SJCRH30 (cell line): Measurements from ENCODE around the gene INTS11. TPM values are rescaled to one million over a fixed set of nuclear protein-coding genes. Genes with fewer than 3 reads are reported as not detected.
A peak's percentile ranks its signal among the peaks of the same experiment; 100 is the strongest.

Experiments used
- DNase-seq, 2 experiments: peaks; one replicate each; pipeline ENCODE4 v3.0.0-alpha.2; 2015 to 2020
- H3K27ac ChIP-seq: fragments of 250-450 bp; sonication (Bioruptor Pico); 2 replicates; pipeline ENCODE4 v1.5.1; 2020; ENCODE audit warnings: mild to moderate bottlenecking, moderate library complexity
- H3K27me3 ChIP-seq: fragments of 250-450 bp; sonication (Bioruptor Pico); 2 replicates; pipeline ENCODE4 v1.5.1; 2020; ENCODE audit warnings: mild to moderate bottlenecking, moderate library complexity
- H3K36me3 ChIP-seq: fragments of 250-450 bp; sonication (Bioruptor Pico); 2 replicates; pipeline ENCODE4 v1.5.1; 2020; ENCODE audit warnings: mild to moderate bottlenecking, moderate library complexity
- H3K4me1 ChIP-seq: fragments of 250-450 bp; sonication (Bioruptor Pico); 2 replicates; pipeline ENCODE4 v1.5.1; 2020; ENCODE audit warnings: mild to moderate bottlenecking, moderate library complexity
- H3K4me3 ChIP-seq: fragments of 250-450 bp; sonication (Bioruptor Pico); 2 replicates; pipeline ENCODE4 v1.5.1; 2020; ENCODE audit warnings: mild to moderate bottlenecking, moderate library complexity
- H3K9me3 ChIP-seq: fragments of 250-450 bp; sonication (Bioruptor Pico); replicated peaks from 2 replicates; pipeline ENCODE4 v1.5.1; 2020; ENCODE audit warnings: mild to moderate bottlenecking, moderate library complexity
- total RNA-seq: library from RNA; depleted of rRNA; stranded (reverse); fragments of >200 nt; shearing (Covaris generic); gene quantifications from 2 replicates; pipeline ENCODE4 v1.2.3, GENCODE V29; 2014

Gene INTS11
- total RNA-seq, 1 experiment from 2014 or later = 78.7 TPM

DNA sequence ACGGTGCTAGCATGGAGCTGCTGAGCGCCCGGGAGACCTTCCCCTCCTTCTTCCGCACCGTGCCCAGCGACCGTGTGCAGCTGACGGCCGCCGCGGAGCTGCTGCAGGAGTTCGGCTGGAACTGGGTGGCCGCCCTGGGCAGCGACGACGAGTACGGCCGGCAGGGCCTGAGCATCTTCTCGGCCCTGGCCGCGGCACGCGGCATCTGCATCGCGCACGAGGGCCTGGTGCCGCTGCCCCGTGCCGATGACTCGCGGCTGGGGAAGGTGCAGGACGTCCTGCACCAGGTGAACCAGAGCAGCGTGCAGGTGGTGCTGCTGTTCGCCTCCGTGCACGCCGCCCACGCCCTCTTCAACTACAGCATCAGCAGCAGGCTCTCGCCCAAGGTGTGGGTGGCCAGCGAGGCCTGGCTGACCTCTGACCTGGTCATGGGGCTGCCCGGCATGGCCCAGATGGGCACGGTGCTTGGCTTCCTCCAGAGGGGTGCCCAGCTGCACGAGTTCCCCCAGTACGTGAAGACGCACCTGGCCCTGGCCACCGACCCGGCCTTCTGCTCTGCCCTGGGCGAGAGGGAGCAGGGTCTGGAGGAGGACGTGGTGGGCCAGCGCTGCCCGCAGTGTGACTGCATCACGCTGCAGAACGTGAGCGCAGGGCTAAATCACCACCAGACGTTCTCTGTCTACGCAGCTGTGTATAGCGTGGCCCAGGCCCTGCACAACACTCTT is 7.7 kb upstream of the INTS11 start:
- H3K4me3 ChIP-seq = no peak overlapping the region
- peaks cover 11% of the 10 kb centered on the region; the same call in 1 of the 2 replicates for H3K4me1 ChIP-seq
- no peaks in the 10 kb centered on the region for H3K36me3 ChIP-seq
- no peak overlapping the region for H3K27ac ChIP-seq
- H3K27me3 ChIP-seq = no peaks in the 10 kb centered on the region
- no peak for DNase-seq
- no peaks in the 10 kb centered on the region for H3K9me3 ChIP-seq

DNA sequence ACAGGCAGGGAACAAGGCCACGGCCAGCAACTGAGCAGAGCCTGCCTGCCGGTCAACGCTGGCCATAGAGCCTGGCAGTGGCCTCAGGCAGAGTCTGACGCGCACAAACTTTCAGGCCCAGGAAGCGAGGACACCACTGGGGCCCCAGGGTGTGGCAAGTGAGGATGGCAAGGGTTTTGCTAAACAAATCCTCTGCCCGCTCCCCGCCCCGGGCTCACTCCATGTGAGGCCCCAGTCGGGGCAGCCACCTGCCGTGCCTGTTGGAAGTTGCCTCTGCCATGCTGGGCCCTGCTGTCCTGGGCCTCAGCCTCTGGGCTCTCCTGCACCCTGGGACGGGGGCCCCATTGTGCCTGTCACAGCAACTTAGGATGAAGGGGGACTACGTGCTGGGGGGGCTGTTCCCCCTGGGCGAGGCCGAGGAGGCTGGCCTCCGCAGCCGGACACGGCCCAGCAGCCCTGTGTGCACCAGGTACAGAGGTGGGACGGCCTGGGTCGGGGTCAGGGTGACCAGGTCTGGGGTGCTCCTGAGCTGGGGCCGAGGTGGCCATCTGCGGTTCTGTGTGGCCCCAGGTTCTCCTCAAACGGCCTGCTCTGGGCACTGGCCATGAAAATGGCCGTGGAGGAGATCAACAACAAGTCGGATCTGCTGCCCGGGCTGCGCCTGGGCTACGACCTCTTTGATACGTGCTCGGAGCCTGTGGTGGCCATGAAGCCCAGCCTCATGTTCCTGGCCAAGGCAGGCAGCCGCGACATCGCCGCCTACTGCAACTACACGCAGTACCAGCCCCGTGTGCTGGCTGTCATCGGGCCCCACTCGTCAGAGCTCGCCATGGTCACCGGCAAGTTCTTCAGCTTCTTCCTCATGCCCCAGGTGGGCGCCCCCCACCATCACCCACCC is 6.9 kb upstream of the INTS11 start, which contains the start of gene TAS1R3:
Gene TAS1R3 (plus strand): TSS at position 213 of the 898 bp plus-strand sequence. CDS start 66 bp downstream, at position 279.
- no peak within 1 kb of the TSS for H3K4me3 ChIP-seq
- no peaks in the 10 kb centered on the region for H3K36me3 ChIP-seq
- H3K4me1 ChIP-seq = peaks cover 11% of the 10 kb centered on the region; the same call in 1 of the 2 replicates
- no peaks in the 10 kb centered on the region for H3K9me3 ChIP-seq
- no peak within 1 kb of the TSS for H3K27ac ChIP-seq
- peak in 1 of 2 experiments; percentile 53 for DNase-seq
- H3K27me3 ChIP-seq = no peaks in the 10 kb centered on the region

GRCh38 chr1:1330366-1331067 is 6.1 kb upstream of the INTS11 start:
- H3K4me3 ChIP-seq = no peak overlapping the region
- no peak overlapping the region for H3K27ac ChIP-seq
- DNase-seq = no peak
- H3K4me1 ChIP-seq = peaks cover 14% of the 10 kb centered on the region; the same call in 1 of the 2 replicates
- no peaks in the 10 kb centered on the region for H3K36me3 ChIP-seq
- H3K27me3 ChIP-seq = no peaks in the 10 kb centered on the region
- no peaks in the 10 kb centered on the region for H3K9me3 ChIP-seq

GRCh38 chr1:1329304-1330210 is 5.1 kb upstream of the INTS11 start:
- peaks cover 17% of the 10 kb centered on the region; the same call in 1 of the 2 replicates for H3K4me1 ChIP-seq
- H3K36me3 ChIP-seq = no peaks in the 10 kb centered on the region
- H3K9me3 ChIP-seq = no peaks in the 10 kb centered on the region
- no peak overlapping the region for H3K27ac ChIP-seq
- no peak for DNase-seq
- no peaks in the 10 kb centered on the region for H3K27me3 ChIP-seq
- H3K4me3 ChIP-seq = no peak overlapping the region

DNA sequence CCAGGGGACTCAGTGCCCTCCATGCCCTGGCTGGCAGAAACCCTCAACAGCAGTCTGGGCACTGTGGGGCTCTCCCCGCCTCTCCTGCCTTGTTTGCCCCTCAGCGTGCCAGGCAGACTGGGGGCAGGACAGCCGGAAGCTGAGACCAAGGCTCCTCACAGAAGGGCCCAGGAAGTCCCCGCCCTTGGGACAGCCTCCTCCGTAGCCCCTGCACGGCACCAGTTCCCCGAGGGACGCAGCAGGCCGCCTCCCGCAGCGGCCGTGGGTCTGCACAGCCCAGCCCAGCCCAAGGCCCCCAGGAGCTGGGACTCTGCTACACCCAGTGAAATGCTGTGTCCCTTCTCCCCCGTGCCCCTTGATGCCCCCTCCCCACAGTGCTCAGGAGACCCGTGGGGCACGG is 3.8 kb upstream of the INTS11 start:
- Histone ChIP-seq H3K36me3 (no peaks in the 10 kb centered on the region), H3K4me3 (no peak overlapping the region), H3K27me3 (no peaks in the 10 kb centered on the region), H3K27ac (no peak overlapping the region), H3K4me1 (peaks cover 17% of the 10 kb centered on the region; the same call in 1 of the 2 replicates), H3K9me3 (no peaks in the 10 kb centered on the region)
- no peak for DNase-seq

- H3K9me3 ChIP-seq = no peaks in the 10 kb centered on the region
- no peak overlapping the region for H3K27ac ChIP-seq
- H3K4me1 ChIP-seq = peaks cover 17% of the 10 kb centered on the region; the same call in 1 of the 2 replicates
- no peaks in the 10 kb centered on the region; the same call in 1 of the 2 replicates for H3K36me3 ChIP-seq
- DNase-seq = no peak
- no peak overlapping the region for H3K4me3 ChIP-seq
- no peaks in the 10 kb centered on the region for H3K27me3 ChIP-seq
Observed at GRCh38 chr1:1327291-1327690, 2.8 kb upstream of the INTS11 start.

GRCh38 chr1:1326075-1326605 is 1.7 kb upstream of the INTS11 start:
- Histone ChIP-seq H3K4me1 (peaks cover 14% of the 10 kb centered on the region; the same call in 1 of the 2 replicates), H3K27me3 (no peaks in the 10 kb centered on the region), H3K36me3 (no peaks in the 10 kb centered on the region; the same call in 1 of the 2 replicates), H3K9me3 (no peaks in the 10 kb centered on the region), H3K27ac (no peak overlapping the region), H3K4me3 (no peak overlapping the region)
- DNase-seq = no peak

GRCh38 chr1:1325288-1326074 is 1.0 kb upstream of the INTS11 start:
- Histone ChIP-seq H3K9me3 (no peaks in the 10 kb centered on the region), H3K27me3 (no peaks in the 10 kb centered on the region), H3K4me3 (peak overlapping the region; percentile 100), H3K36me3 (no peaks in the 10 kb centered on the region; the same call in 1 of the 2 replicates), H3K4me1 (peaks cover 7% of the 10 kb centered on the region; the same call in 1 of the 2 replicates), H3K27ac (peak overlapping the region; percentile 27; the same call in 1 of the 2 replicates)
- DNase-seq = no peak

DNA sequence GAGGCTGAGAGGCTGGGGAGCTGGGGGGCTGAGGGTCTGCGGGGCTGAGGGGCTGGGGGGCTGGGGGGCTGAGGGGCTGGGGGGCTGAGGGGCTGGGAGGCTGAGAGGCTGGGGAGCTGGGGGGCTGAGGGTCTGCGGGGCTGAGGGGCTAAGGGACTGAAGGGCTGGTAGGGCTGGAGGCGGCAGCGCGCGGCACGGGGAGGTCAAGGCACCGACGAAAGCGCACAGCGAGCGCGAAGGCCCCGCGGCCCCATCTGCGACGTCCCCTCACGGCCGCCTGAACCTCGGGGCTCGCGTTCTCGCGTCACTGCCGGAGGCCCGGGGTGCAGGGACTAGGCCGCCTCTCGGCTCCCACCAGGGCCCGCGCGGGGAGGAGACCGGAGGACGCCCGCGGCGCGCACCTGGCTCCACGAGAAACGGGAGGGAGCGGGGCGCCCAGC is 356 bp downstream of the INTS11 start:
- Histone ChIP-seq H3K27ac (peak overlapping the region; percentile 60), H3K4me1 (peaks cover 6% of the 10 kb centered on the region; the same call in 1 of the 2 replicates)

DNA sequence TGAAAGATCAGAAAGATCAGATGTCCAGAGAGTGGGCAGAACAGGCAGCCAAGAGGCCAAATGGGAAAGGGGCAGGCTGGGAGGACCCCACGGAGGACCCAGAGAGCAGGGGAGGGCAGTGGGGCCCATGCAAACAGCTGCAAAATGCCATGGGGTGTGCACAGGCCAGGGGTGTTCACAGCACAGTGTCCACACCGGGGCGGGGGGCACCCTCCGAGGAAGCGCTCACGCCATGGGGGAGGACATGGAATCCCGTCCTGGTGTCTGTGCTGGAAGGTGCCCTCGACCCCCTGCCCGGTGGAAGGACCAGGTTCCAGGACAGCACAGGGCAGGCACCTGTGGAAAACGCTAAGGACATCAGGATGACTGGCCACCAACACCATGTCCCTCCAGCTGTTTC is 1.5 kb downstream of the INTS11 start:
- no peak for DNase-seq

More for the DNA sequence above, 356 bp downstream of the INTS11 start:
- Histone ChIP-seq H3K4me3 (peak overlapping the region; percentile 100), H3K36me3 (peaks cover 2% of the 10 kb centered on the region), H3K27me3 (no peaks in the 10 kb centered on the region), H3K9me3 (no peaks in the 10 kb centered on the region)
- no peak for DNase-seq

GRCh38 chr1:1322418-1322817 is 2.0 kb downstream of the INTS11 start:
- Histone ChIP-seq H3K4me1 (peaks cover 23% of the 10 kb centered on the region), H3K27me3 (no peaks in the 10 kb centered on the region), H3K4me3 (no peak overlapping the region), H3K9me3 (no peaks in the 10 kb centered on the region), H3K27ac (no peak overlapping the region), H3K36me3 (peaks cover 17% of the 10 kb centered on the region)
- DNase-seq = no peak

More for the DNA sequence above, 1.5 kb downstream of the INTS11 start:
- Histone ChIP-seq H3K9me3 (no peaks in the 10 kb centered on the region), H3K4me3 (no peak overlapping the region), H3K27me3 (no peaks in the 10 kb centered on the region), H3K4me1 (peaks cover 17% of the 10 kb centered on the region), H3K27ac (no peak overlapping the region), H3K36me3 (peaks cover 12% of the 10 kb centered on the region)

DNA sequence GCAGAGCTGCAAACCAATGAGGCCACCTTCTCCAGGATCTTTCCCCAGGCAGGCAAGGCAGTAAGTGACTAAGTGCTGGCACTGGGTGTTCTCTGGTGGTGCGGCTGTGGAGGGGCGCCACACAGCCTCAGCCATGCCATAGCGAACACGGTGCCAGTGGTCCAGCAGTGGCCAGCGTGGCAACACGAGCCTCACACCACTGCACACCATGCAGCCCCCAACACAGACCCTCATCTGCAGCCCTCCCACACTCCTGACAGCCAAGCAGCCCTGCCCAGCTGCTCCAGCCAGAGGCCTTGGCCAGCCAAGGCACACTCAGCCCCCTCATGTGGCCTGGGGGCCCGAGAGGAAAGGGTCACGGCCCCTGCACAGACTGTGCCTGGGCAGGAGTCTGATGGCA is 3.0 kb downstream of the INTS11 start:
- Histone ChIP-seq H3K9me3 (no peaks in the 10 kb centered on the region), H3K36me3 (peaks cover 26% of the 10 kb centered on the region), H3K27me3 (no peaks in the 10 kb centered on the region), H3K4me3 (no peak overlapping the region), H3K4me1 (peaks cover 24% of the 10 kb centered on the region), H3K27ac (no peak overlapping the region)
- DNase-seq = no peak
